ENCODE results near the gene UBE2N.

UBE2N gene

GRCh38 chr12:93441617-93442410 is at the start of gene UBE2N:
Gene UBE2N, minus strand, starts transcription at chr12:93441947. Its CDS starts 63 bp downstream, at chr12:93441884.
- DNase-seq (ENCODE audit: low spot score) (peak; percentile 84), FAIRE-seq (no peak)

- no peak for DNase-seq (ENCODE audit: low spot score)
- FAIRE-seq, result no peak
These were observed 42.7 kb upstream of the UBE2N start for GRCh38 chr12:93484315-93484981.

- peak; percentile 31 for FAIRE-seq
- no peak for DNase-seq (ENCODE audit: low spot score)
These were observed 41.5 kb upstream of the UBE2N start for GRCh38 chr12:93483151-93483807.

GRCh38 chr12:93482721-93483120 is 41.0 kb upstream of the UBE2N start:
- FAIRE-seq (no peak), DNase-seq (ENCODE audit: low spot score) (no peak)

GRCh38 chr12:93476555-93476954 is 34.8 kb upstream of the UBE2N start:
- DNase-seq (ENCODE audit: low spot score) (no peak), FAIRE-seq (no peak)

- no peak for FAIRE-seq
- DNase-seq (ENCODE audit: low spot score), result no peak
These were observed 27.6 kb upstream of the UBE2N start for GRCh38 chr12:93469386-93469785.

GRCh38 chr12:93468008-93468371 is 26.2 kb upstream of the UBE2N start:
- DNase-seq (ENCODE audit: low spot score) (no peak), FAIRE-seq (no peak)

- peak; percentile 69 for DNase-seq (ENCODE audit: low spot score)
- FAIRE-seq, result peak; percentile 22
These were observed 25.7 kb upstream of the UBE2N start, which contains the start of gene MRPL42 for GRCh38 chr12:93467351-93468007. Gene MRPL42, plus strand, starts transcription at chr12:93467514. Its CDS starts 1,772 bp downstream, at chr12:93469286.

- FAIRE-seq (no peak), DNase-seq (ENCODE audit: low spot score) (no peak)
These were observed 25.0 kb upstream of the UBE2N start for GRCh38 chr12:93466625-93467350.

- DNase-seq (ENCODE audit: low spot score), result no peak
- FAIRE-seq, result no peak
These were observed 24.1 kb upstream of the UBE2N start for GRCh38 chr12:93465841-93466240.

- FAIRE-seq (no peak), DNase-seq (ENCODE audit: low spot score) (no peak)
These were observed 19.8 kb upstream of the UBE2N start for GRCh38 chr12:93461503-93461902.

GRCh38 chr12:93460902-93461301 is 19.2 kb upstream of the UBE2N start:
- DNase-seq (ENCODE audit: low spot score), result no peak
- no peak for FAIRE-seq

- no peak for DNase-seq (ENCODE audit: low spot score)
- FAIRE-seq, result no peak
These were observed 18.3 kb upstream of the UBE2N start for GRCh38 chr12:93460003-93460402.

- FAIRE-seq (no peak), DNase-seq (ENCODE audit: low spot score) (no peak)
These were observed 17.4 kb upstream of the UBE2N start for GRCh38 chr12:93459097-93459496.

GRCh38 chr12:93456077-93456476 is 14.3 kb upstream of the UBE2N start:
- no peak for DNase-seq (ENCODE audit: low spot score)
- FAIRE-seq, result no peak

- DNase-seq (ENCODE audit: low spot score) (peak; percentile 47), FAIRE-seq (no peak)
These were observed 11.9 kb upstream of the UBE2N start for GRCh38 chr12:93453633-93454032.

- DNase-seq (ENCODE audit: low spot score), result no peak
- FAIRE-seq, result no peak
These were observed 9.8 kb upstream of the UBE2N start for GRCh38 chr12:93451423-93452158.

GRCh38 chr12:93449277-93449676 is 7.5 kb upstream of the UBE2N start:
- DNase-seq (ENCODE audit: low spot score) (no peak), FAIRE-seq (no peak)

GRCh38 chr12:93448796-93449195 is 7.0 kb upstream of the UBE2N start:
- FAIRE-seq (no peak), DNase-seq (ENCODE audit: low spot score) (no peak)

GRCh38 chr12:93447555-93448290 is 6.0 kb upstream of the UBE2N start:
- FAIRE-seq (no peak), DNase-seq (ENCODE audit: low spot score) (no peak)

Data from RCC 7860 (cell line).